HG02610 (cell line): ENCODE measurements around the gene CXXC5.

Source experiments
- ATAC-seq: cut with Tn5 transposase; IDR thresholded peaks from one replicate; pipeline ENCODE4 v1.9.1; 2021; ENCODE audit warnings: mild to moderate bottlenecking, moderate library complexity; ENCODE audit not compliant: unreplicated experiment

The CXXC5 gene

GRCh38 chr5:139690803-139691629 lies 42.9 kb downstream of the CXXC5 start:
- no peak for ATAC-seq

- ATAC-seq = no peak
Measured at GRCh38 chr5:139692148-139692547, 44.0 kb downstream of the CXXC5 start.

GRCh38 chr5:139692679-139693308 lies 44.6 kb downstream of the CXXC5 start:
- ATAC-seq = no peak

- no peak for ATAC-seq
Measured at GRCh38 chr5:139693676-139694364, 45.7 kb downstream of the CXXC5 start.

- ATAC-seq = no peak
Measured at GRCh38 chr5:139694556-139695177, 46.5 kb downstream of the CXXC5 start.

GRCh38 chr5:139695178-139695573 lies 47.0 kb downstream of the CXXC5 start:
- ATAC-seq = no peak

- no peak for ATAC-seq
Measured at GRCh38 chr5:139696167-139696893, 48.2 kb downstream of the CXXC5 start.

GRCh38 chr5:139696894-139697658 lies 48.9 kb downstream of the CXXC5 start:
- ATAC-seq = no peak

- no peak for ATAC-seq
Measured at GRCh38 chr5:139698490-139699146, 50.5 kb downstream of the CXXC5 start.

GRCh38 chr5:139699351-139699750 lies 51.2 kb downstream of the CXXC5 start:
- no peak for ATAC-seq

- ATAC-seq = no peak
Measured at GRCh38 chr5:139700711-139701055, 52.5 kb downstream of the CXXC5 start.

- no peak for ATAC-seq
Measured at GRCh38 chr5:139701056-139701741, 53.0 kb downstream of the CXXC5 start.

- ATAC-seq = no peak
Measured at GRCh38 chr5:139702548-139702947, 54.4 kb downstream of the CXXC5 start.

- no peak for ATAC-seq
Measured at GRCh38 chr5:139704748-139705147, 56.6 kb downstream of the CXXC5 start.

- ATAC-seq = no peak
Measured at GRCh38 chr5:139705191-139705590, 57.0 kb downstream of the CXXC5 start.

- ATAC-seq = no peak
Measured at GRCh38 chr5:139705655-139706587, 57.8 kb downstream of the CXXC5 start.

GRCh38 chr5:139707445-139708003 lies 59.4 kb downstream of the CXXC5 start:
- no peak for ATAC-seq

- no peak for ATAC-seq
Measured at GRCh38 chr5:139708434-139708861, 60.3 kb downstream of the CXXC5 start.
